Inflammatory macrophage treated with lipopolysaccharide for 1 hour (primary cell): ENCODE measurements around the gene ERC2.

Experiments
- DNase-seq, 2 donors: peaks; one replicate each; pipeline ENCODE4 v3.0.0-alpha.2; 2020 to 2022

ERC2 gene

DNA sequence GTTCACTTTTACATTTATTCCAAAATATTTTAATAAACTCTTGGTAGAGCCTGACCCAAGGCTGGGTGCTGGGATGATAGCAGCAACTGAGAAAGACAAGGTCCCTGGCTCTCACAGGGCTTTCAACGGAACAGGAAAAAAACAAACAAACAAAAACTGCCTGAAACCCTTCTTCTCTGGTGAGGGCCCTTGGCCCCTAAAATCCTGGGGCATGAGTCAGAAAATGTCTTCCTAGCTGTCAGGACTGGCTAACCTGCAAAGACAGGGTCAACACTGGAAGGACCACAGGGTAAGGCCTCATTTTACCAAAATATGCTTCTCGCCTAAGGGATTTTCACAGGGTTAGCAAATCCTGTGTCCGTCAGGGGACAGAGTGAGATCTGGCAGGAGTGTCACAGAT lies 935.5 kb downstream of the ERC2 start:
- no peak for DNase-seq

GRCh38 chr3:55531321-55531720 lies 936.9 kb downstream of the ERC2 start:
- DNase-seq: peak in 1 of 2 donors; percentile 16

GRCh38 chr3:55527361-55527760 lies 940.9 kb downstream of the ERC2 start:
- DNase-seq: no peak

DNA sequence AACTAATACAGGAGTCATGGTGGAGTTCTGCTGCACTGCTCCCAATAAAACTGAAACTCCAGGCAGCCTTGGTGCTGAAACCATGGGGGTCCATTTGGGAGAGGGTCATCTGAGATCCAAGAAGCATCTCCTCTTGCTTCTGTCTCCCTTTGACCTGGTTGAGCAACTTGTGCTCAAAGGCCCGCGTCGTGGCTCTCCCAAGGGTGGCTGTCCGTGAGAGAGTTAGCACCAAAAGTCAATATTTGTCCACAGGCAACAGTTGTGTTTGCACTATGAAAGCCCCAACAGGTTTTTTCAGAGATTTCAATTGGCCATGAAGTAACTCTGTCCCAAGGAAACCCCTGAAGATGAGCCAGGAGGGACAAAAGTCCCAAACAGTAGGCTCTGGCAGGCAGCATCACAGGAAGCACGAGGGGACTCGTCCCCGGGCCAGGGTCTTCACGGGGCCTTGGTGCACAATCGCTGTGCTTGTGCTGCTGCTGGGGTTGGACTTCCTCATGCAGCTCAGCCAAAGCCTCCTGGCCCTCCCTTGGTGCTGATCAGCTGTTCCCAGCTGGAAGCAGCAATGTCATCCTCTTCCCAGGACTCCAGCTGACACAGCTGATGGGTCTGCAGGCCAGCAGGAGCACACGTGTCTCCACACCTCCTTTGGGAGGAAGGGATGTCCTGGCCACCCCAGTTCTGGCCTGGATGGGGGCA lies 941.8 kb downstream of the ERC2 start:
- no peak for DNase-seq

GRCh38 chr3:55525436-55525835 lies 942.8 kb downstream of the ERC2 start:
- no peak for DNase-seq

DNA sequence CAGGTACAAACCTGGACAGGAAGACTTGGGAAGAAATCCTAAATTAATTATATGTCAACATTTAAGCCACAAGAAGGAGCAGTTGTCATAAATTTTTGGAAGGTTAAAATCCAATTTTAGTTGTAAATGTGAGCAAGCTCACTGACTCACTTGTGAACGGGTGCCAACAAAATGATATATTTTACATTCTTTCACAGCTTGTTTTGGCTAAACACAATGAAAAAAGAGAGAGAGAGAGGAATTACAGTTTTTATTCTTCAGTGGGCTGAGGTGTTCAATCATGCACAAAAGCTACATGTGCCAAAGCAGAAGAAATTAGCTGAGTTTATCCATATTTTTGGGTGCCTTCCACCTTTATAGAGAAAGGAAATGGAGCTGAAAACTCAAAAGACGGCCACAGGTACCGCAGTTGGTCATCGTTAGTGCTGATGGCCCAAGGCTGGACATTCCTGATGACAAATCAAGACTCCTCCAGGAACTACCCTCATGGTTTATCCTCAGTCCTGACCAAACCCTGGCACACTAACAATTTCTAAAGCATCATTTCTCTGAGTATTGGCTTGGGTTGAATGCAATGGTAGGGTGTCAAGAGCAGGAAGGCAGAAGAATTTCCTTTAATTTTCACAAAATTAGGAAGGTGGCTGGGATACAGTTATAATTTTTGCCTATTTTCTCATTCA lies 943.6 kb downstream of the ERC2 start:
- no peak for DNase-seq

DNA sequence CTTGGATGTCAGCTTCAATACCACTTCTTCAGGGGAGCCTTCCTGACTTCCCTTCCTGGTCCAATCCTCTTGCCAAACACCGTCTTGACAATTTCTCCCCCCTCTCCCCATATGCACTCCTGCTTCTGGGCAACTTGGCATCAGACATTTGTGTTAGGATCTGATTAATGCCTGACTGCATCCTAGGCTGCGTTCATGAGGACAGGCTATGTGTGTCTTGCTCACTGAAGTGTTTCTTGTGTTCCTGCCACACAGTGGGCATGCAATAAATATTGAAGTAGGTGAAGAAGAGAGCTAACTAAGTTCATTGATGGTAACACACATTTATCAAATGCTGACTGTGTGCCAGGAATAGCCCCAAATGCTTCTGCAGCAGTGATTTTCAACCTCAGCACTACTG lies 944.8 kb downstream of the ERC2 start:
- DNase-seq: no peak

GRCh38 chr3:55521738-55522421 lies 946.4 kb downstream of the ERC2 start:
- no peak for DNase-seq

- DNase-seq: no peak
These were observed 947.1 kb downstream of the ERC2 start for GRCh38 chr3:55521064-55521737.

GRCh38 chr3:55519019-55519418 lies 949.2 kb downstream of the ERC2 start:
- no peak for DNase-seq

DNA sequence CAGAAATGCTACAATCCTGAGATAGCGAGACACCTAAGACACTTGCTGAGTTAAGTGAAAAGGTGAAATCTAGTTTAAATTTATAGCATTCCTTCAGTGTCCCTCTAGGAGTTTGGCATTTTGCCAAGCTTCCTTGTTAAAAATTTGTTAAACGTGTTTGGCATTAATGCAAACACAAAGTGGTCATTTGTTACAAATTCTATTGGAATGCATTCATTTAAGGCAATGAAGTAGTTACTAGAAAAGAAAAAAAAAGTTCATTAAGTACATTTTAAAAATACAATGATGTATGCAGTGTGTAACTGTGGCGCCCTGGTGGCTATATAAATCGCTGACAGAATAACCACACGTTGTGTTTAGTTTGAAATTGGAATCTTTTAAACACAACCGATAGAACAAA lies 949.8 kb downstream of the ERC2 start:
- DNase-seq: no peak

DNA sequence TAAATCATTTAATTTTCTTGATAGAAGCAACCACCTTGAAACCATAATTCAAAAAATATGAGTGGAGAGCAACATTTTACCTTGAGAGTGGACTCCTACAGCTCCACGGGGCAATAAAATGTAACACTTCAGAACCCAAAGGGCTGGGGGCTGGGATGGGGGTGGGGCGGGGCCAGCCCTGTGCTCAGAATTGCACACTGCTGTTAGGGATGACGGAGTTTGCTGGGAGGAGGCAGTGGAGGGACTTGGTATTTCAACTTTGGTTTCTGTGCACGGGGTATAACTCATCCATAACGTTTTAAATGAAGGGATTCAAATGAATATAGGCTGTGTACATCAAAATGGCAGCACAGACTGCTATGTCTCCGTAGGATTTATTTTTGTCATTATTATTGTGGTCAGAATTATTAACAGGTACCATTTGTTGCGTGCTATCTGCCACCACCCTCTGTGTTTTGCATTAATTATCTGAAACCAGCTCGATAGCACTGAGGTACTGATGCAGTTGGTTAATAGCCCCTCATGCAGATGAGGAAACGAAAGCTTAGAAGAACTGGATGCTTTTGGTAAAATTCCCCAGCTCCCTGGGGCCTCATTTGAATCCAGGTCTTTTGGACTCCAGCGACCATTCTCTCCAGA lies 951.8 kb downstream of the ERC2 start:
- no peak for DNase-seq

GRCh38 chr3:55515550-55516246 lies 952.6 kb downstream of the ERC2 start:
- DNase-seq: no peak

DNA sequence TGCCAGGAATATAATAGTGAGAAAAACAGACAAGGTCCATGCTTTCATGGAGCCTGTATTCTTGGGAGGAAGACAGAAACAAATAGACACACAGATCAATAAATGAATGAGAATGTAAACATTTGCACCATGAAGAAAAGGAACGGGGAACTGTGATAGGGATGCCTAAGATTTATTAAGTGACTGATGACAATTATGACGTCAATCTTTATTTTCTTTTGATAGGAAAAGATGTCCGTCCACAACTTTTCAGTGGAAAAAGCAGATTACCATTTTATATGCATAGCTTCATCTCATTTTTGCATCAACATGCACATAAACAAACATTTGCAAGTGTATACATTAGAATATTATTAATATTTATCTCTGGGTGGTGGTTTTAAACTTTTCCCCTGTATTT lies 953.3 kb downstream of the ERC2 start:
- DNase-seq: no peak

GRCh38 chr3:55512571-55513343 lies 955.5 kb downstream of the ERC2 start:
- DNase-seq: no peak

DNA sequence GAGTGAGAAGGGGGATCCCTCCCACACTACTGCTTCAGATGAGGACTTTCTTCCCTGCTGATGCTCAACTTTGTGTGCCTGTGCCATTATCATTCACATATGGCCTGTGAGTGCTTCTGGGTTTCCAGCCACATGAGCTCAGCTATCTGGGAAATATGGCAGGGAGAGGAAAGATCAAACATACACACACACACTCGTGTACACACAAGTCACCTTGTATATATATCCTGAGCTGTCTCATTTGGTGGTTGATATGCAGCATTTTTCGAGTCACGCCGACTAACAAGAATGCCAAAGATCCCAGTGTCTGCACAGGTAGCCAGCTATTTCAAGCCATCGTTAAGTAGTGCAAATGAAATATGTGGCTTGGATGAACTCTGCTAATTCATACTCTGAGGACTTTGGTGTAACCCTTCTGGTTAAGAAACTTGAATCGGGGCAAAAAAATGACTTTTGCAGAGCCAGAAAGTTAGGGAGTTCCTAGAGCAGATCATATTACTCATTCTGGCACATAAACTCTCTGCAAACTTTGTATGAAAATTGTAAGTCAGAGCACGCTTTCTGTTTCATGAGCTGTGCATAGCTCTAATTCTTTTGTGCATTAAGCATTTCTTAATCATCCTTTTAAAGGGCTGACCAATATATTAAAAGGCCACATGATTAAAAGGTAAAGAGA lies 956.2 kb downstream of the ERC2 start:
- no peak for DNase-seq

GRCh38 chr3:55508335-55508734 lies 959.9 kb downstream of the ERC2 start:
- DNase-seq: no peak

GRCh38 chr3:55507808-55508207 lies 960.5 kb downstream of the ERC2 start:
- no peak for DNase-seq

- DNase-seq: no peak
These were observed 962.5 kb downstream of the ERC2 start for GRCh38 chr3:55505776-55506175.

GRCh38 chr3:55505102-55505501 lies 963.2 kb downstream of the ERC2 start:
- peak in 1 of 2 donors; percentile 25 for DNase-seq

DNA sequence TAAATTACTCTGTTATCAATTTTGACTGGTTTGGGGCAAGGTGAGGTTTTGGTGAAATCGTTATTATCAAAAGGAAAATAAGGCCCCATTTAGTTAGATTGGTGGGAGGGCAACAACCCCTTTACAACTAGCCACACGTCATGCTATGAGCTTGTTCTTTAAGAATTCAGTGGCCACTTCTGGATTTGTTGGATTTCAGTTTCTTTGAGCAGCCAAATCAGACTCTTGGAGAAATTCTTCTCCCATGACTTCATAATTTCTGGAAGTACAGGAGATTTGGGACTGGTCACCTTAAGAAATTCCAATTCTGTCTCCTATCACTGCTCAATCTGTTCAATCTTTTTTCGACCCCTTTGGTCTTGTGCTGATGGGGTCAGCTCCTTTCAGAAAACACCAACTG lies 966.4 kb downstream of the ERC2 start:
- DNase-seq: no peak
